CD4-positive, alpha-beta T cell treated with Interleukin-4 for 4 hours (primary cell): Measurements from ENCODE around the gene WIPI1.
A peak's percentile ranks its signal among the peaks of the same experiment; 100 is the strongest.
"Not testable (repeated sequence)": the region's sequence is repeated elsewhere in the genome, so short reads cannot be mapped to it uniquely, and the experiment has no call there.

Experiments used
- DNase-seq: peaks from one replicate; pipeline ENCODE4 v3.0.0-alpha.2; 2020

The WIPI1 gene

GRCh38 chr17:68457168-68457538 lies at the start of gene WIPI1:
WIPI1 (minus strand) TSS chr17:68457496; CDS start chr17:68457421, 75 bp downstream.
- no peak for DNase-seq

- no peak for DNase-seq
These were observed 48.7 kb upstream of the WIPI1 start for GRCh38 chr17:68505951-68506350.

- no peak for DNase-seq
These were observed 43.8 kb upstream of the WIPI1 start for GRCh38 chr17:68501074-68501473.

- no peak for DNase-seq
These were observed 42.3 kb upstream of the WIPI1 start for GRCh38 chr17:68499587-68499986.

GRCh38 chr17:68498479-68499326 lies 41.4 kb upstream of the WIPI1 start:
- DNase-seq: no peak

GRCh38 chr17:68497885-68498319 lies 40.6 kb upstream of the WIPI1 start:
- DNase-seq: no peak

- DNase-seq: no peak
These were observed 37.8 kb upstream of the WIPI1 start for GRCh38 chr17:68495081-68495480.

GRCh38 chr17:68492394-68493054 lies 35.2 kb upstream of the WIPI1 start:
- DNase-seq: not testable (repeated sequence)

- peak; percentile 25 for DNase-seq
These were observed 34.3 kb upstream of the WIPI1 start for GRCh38 chr17:68491381-68492231.

- no peak for DNase-seq
These were observed 32.6 kb upstream of the WIPI1 start for GRCh38 chr17:68489919-68490318.

- no peak for DNase-seq
These were observed 27.2 kb upstream of the WIPI1 start for GRCh38 chr17:68484458-68484857.

GRCh38 chr17:68482576-68483041 lies 25.3 kb upstream of the WIPI1 start:
- no peak for DNase-seq

GRCh38 chr17:68480885-68481284 lies 23.6 kb upstream of the WIPI1 start:
- DNase-seq: no peak

GRCh38 chr17:68470961-68471360 lies 13.7 kb upstream of the WIPI1 start:
- no peak for DNase-seq

- no peak for DNase-seq
These were observed 11.5 kb upstream of the WIPI1 start for GRCh38 chr17:68468788-68469187.

- no peak for DNase-seq
These were observed 11.0 kb upstream of the WIPI1 start for GRCh38 chr17:68468334-68468733.

GRCh38 chr17:68463211-68464019 lies 6.1 kb upstream of the WIPI1 start:
- no peak for DNase-seq

GRCh38 chr17:68462381-68463210 lies 5.3 kb upstream of the WIPI1 start:
- DNase-seq: peak; percentile 84

- no peak for DNase-seq
These were observed 4.3 kb upstream of the WIPI1 start for GRCh38 chr17:68461589-68461988.

GRCh38 chr17:68461122-68461539 lies 3.8 kb upstream of the WIPI1 start:
- no peak for DNase-seq

GRCh38 chr17:68460715-68461114 lies 3.4 kb upstream of the WIPI1 start:
- DNase-seq: peak; percentile 72
